Progenitor cell of endocrine pancreas (in vitro differentiated cells): ENCODE data around the gene GLRA3. TPM values are rescaled to one million over a fixed set of nuclear protein-coding genes. Genes with fewer than 3 reads are reported as not detected.

Experiments used
- DNase-seq: peaks from one replicate; pipeline ENCODE4 v3.0.0; 2021; ENCODE audit warnings: low spot score; ENCODE audit not compliant: unreplicated experiment
- H3K27ac Mint-ChIP-seq: 2 replicates; pipeline ENCODE4 v1.8.0; 2021; ENCODE audit warnings: mild to moderate bottlenecking, moderate library complexity, mixed read lengths
- H3K27me3 Mint-ChIP-seq: 2 replicates; pipeline ENCODE4 v1.8.0; 2021; ENCODE audit warnings: mixed read lengths
- H3K36me3 Mint-ChIP-seq: 2 replicates; pipeline ENCODE4 v1.8.0; 2022; ENCODE audit warnings: mixed read lengths; ENCODE audit not compliant: insufficient read depth
- H3K4me1 Mint-ChIP-seq: 2 replicates; pipeline ENCODE4 v1.8.0; 2021; ENCODE audit warnings: low read depth, mixed read lengths
- H3K4me3 Mint-ChIP-seq: 2 replicates; pipeline ENCODE4 v1.8.0; 2021; ENCODE audit warnings: low read depth, mild to moderate bottlenecking, moderate library complexity, mixed read lengths
- H3K9me3 Mint-ChIP-seq: 2 replicates; pipeline ENCODE4 v1.8.0; 2021; ENCODE audit warnings: low read depth, mixed read lengths
- CTCF ChIP-seq: fragments of 200-600 bp; sonication (generic); IDR thresholded peaks from one replicate; pipeline ENCODE4 v1.5.0; 2021; ENCODE audit warnings: antibody characterized with exemption, mild to moderate bottlenecking; ENCODE audit not compliant: unreplicated experiment
- total RNA-seq: library from RNA; stranded (reverse); gene quantifications from 2 replicates; pipeline ENCODE4 v1.2.1, GENCODE V29; 2021

The GLRA3 gene
- total RNA-seq, 1 donor from 2014 or later, result 0.10 TPM

GRCh38 chr4:174657472-174657871 is 171.6 kb downstream of the GLRA3 start:
- Mint-ChIP-seq H3K27ac (no peak overlapping the region), H3K9me3 (peaks cover 4% of the 10 kb centered on the region), H3K27me3 (no peaks in the 10 kb centered on the region), H3K4me3 (no peak overlapping the region), H3K36me3 (no peaks in the 10 kb centered on the region), H3K4me1 (no peaks in the 10 kb centered on the region)
- TF ChIP-seq CTCF, result no peak
- DNase-seq, result no peak

DNA sequence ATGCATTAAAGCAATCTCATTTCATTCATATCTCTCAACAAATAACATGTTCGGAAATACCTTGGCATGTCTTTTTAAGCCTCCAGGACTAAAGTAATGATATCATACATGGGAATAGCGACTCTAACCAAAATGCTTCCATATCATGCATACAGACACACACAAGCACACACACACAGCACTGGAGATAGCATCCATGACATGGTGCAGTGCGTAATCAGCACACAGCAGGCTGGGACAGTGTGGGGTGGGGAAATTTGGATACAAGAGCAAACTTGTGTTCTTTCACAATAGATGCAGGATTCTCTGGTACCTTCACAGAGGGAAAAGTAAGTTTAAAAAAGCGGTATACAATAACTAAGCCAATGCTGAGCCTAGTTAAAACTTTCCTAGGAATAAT is 174.4 kb downstream of the GLRA3 start:
- Mint-ChIP-seq H3K36me3 (no peaks in the 10 kb centered on the region), H3K4me1 (no peaks in the 10 kb centered on the region), H3K27ac (no peak overlapping the region), H3K9me3 (no peaks in the 10 kb centered on the region), H3K4me3 (no peak overlapping the region), H3K27me3 (no peaks in the 10 kb centered on the region)
- TF ChIP-seq CTCF, result no peak
- DNase-seq, result no peak

GRCh38 chr4:174650711-174651355 is 178.2 kb downstream of the GLRA3 start:
- DNase-seq, result no peak
- H3K9me3 Mint-ChIP-seq, result no peaks in the 10 kb centered on the region
- no peak overlapping the region for H3K27ac Mint-ChIP-seq
- TF ChIP-seq CTCF, result no peak
- H3K36me3 Mint-ChIP-seq, result no peaks in the 10 kb centered on the region
- no peak overlapping the region for H3K4me3 Mint-ChIP-seq
- no peaks in the 10 kb centered on the region for H3K4me1 Mint-ChIP-seq
- H3K27me3 Mint-ChIP-seq, result no peaks in the 10 kb centered on the region

GRCh38 chr4:174648812-174649211 is 180.2 kb downstream of the GLRA3 start:
- Mint-ChIP-seq H3K27ac (no peak overlapping the region), H3K4me1 (no peaks in the 10 kb centered on the region), H3K4me3 (no peak overlapping the region), H3K27me3 (no peaks in the 10 kb centered on the region), H3K9me3 (no peaks in the 10 kb centered on the region), H3K36me3 (no peaks in the 10 kb centered on the region)
- TF ChIP-seq CTCF, result no peak
- no peak for DNase-seq

GRCh38 chr4:174646326-174646725 is 182.7 kb downstream of the GLRA3 start:
- DNase-seq, result no peak
- H3K36me3 Mint-ChIP-seq, result no peaks in the 10 kb centered on the region
- no peaks in the 10 kb centered on the region for H3K9me3 Mint-ChIP-seq
- H3K27ac Mint-ChIP-seq, result no peak overlapping the region
- no peaks in the 10 kb centered on the region for H3K4me1 Mint-ChIP-seq
- H3K4me3 Mint-ChIP-seq, result no peak overlapping the region
- H3K27me3 Mint-ChIP-seq, result no peaks in the 10 kb centered on the region
- no peak for TF ChIP-seq CTCF
